Heart left ventricle (tissue), 13 donors: ENCODE results near the gene CCDC50.

ENCODE experiments used
- POLR2A ChIP-seq, 2 donors: fragments of 450-650 bp; IDR thresholded peaks; one replicate each; pipeline ENCODE4 v1.6.1; 2017; ENCODE audit warnings: antibody characterized with exemption in 2 of 2, mild to moderate bottlenecking in 2 of 2, moderate library complexity in 2 of 2
- TF ChIP-seq, protein P1 (sequence below), 12 donors: fragments of 200-600 bp; sonication (generic) in 4 of 12; IDR thresholded peaks; one replicate each; pipeline versions ENCODE4 v1.5.0 to v1.8.0; 2018 to 2022; ENCODE audit warnings: antibody characterized with exemption in 12 of 12, mild to moderate bottlenecking in 5 of 12
- donor health status: ischemic (EF 13 %, LVEDD 7.1; RV severe dilation, severe dysfunction).
- donor health status: DM: no; HTN: yes; CAD: no.
- donor health status: DM: no; HTN: no; CAD: no.
- donor health status: ischemic (EF 25% LVEDD 6.9; RV normal size, moderate dysfunction).
- donor health status: ischemic (EF 25% LVEDD 5.7; RV mildly dilated, moderate dysfunction).
- donor health status: ischemic (EF 35%, LVEDD 5.7; RV mildly dilated, moderate dysfunction).
- donor health status: nonischemic (EF 11% LVEDD 7.7; RV severe dilation, severe dysfunction).
- donor health status: DM: yes; HTN: yes; CAD: no.
- donor health status: PGD.
- donor health status: ischemic (EF 29% LVEDD 5.4; RV normal size, mild dysfunction).
- donor health status: nonischemic (EF 23%, LVEDD 6.1; RV moderate dilation, normal function).

DNA sequence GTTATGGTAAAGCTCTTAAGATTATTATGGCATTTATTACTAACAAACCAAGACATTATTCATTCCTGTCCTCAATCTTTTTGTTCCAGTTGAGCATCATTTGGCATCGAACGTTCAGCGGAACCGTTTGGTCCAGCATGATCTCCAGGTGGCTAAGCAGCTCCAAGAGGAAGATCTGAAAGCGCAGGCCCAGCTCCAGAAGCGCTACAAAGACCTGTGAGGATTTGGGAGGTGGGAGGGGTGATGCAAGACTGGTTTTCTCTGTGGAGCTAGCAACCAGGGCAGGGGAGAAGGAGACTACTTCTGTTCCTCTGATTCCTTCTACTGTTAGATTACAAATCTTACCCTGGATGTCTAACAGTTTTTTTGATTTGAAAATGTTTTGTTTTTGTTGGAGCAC lies 28.7 kb downstream of the CCDC50 start:
- TF ChIP-seq, protein P1, sequence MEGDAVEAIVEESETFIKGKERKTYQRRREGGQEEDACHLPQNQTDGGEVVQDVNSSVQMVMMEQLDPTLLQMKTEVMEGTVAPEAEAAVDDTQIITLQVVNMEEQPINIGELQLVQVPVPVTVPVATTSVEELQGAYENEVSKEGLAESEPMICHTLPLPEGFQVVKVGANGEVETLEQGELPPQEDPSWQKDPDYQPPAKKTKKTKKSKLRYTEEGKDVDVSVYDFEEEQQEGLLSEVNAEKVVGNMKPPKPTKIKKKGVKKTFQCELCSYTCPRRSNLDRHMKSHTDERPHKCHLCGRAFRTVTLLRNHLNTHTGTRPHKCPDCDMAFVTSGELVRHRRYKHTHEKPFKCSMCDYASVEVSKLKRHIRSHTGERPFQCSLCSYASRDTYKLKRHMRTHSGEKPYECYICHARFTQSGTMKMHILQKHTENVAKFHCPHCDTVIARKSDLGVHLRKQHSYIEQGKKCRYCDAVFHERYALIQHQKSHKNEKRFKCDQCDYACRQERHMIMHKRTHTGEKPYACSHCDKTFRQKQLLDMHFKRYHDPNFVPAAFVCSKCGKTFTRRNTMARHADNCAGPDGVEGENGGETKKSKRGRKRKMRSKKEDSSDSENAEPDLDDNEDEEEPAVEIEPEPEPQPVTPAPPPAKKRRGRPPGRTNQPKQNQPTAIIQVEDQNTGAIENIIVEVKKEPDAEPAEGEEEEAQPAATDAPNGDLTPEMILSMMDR (IDR thresholded peaks at IDR 0.05): no peak
- no peak for TF ChIP-seq POLR2A (IDR thresholded peaks at IDR 0.05)
